HUES64 (cell line): ENCODE data around the gene MGAT5.

Source experiments
- H3K27ac ChIP-seq: 2 replicates; pipeline ENCODE4 v1.7.0; 2013; ENCODE audit warnings: low read depth, low read length, inconsistent platforms
- H3K27me3 ChIP-seq: 2 replicates; pipeline ENCODE4 v1.6.1; 2013; ENCODE audit warnings: mild to moderate bottlenecking, low read length; ENCODE audit not compliant: insufficient read depth
- H3K36me3 ChIP-seq: 2 replicates; pipeline ENCODE4 v1.6.1; 2013; ENCODE audit warnings: mild to moderate bottlenecking, low read length; ENCODE audit not compliant: insufficient read depth
- H3K4me1 ChIP-seq: 2 replicates; pipeline ENCODE4 v1.6.1; 2013; ENCODE audit warnings: mild to moderate bottlenecking, low read length, moderate library complexity; ENCODE audit not compliant: insufficient read depth
- H3K4me3 ChIP-seq: 2 replicates; pipeline ENCODE4 v1.5.1; 2013; ENCODE audit warnings: mild to moderate bottlenecking, low read length, moderate library complexity
- H3K9ac ChIP-seq: 2 replicates; pipeline ENCODE4 v1.6.1; 2013; ENCODE audit warnings: mild to moderate bottlenecking, low read depth, low read length
- H3K9me3 ChIP-seq: 2 replicates; pipeline ENCODE4 v1.6.1; 2013; ENCODE audit warnings: low read depth, low read length; ENCODE audit not compliant: insufficient read depth
- WGBS: fragments of 150-250, 120-280 bp; methylation state at CpG from one replicate; pipeline ENCODE4 v1.1.7; 2013; ENCODE audit warnings: missing lambda C conversion rate; 5-methylcytosine and 5-hydroxymethylcytosine counted together

The MGAT5 gene

DNA sequence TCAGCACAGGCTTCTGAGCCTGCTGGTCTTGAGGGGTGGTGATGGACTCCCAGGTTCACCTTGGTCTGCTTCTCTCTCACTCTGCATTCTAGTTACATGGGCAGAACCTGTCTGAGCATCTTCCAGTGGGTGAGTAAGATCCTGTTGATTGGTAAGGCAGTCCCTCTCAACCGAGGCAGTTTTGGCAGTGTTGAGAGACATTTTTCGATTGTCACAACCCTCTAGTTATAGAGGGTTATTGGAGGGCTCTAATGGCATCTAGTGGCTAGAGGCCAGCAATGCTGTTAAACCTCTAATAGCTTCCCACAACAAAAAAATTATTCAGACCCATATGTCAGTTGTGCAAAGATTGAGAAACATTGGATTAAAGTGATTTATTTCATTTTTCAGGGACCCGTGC lies 9.3 kb upstream of the MGAT5 start:
- H3K9me3 ChIP-seq, result no peaks in the 10 kb centered on the region
- H3K27me3 ChIP-seq, result no peaks in the 10 kb centered on the region
- no peaks in the 10 kb centered on the region for H3K36me3 ChIP-seq
- H3K4me3 ChIP-seq, result no peak overlapping the region
- WGBS, result 95% methylated on average over 3 of the region's 3 CpGs
- H3K9ac ChIP-seq, result no peak overlapping the region
- H3K4me1 ChIP-seq, result 0 out of 2 replicates have a peak, but pooled peaks cover 9% of the 10 kb centered on the region
- no peak overlapping the region for H3K27ac ChIP-seq

- 0 out of 2 replicates have a peak, but pooled peaks cover 10% of the 10 kb centered on the region for H3K4me1 ChIP-seq
Observed at GRCh38 chr2:134245340-134245984, 8.4 kb upstream of the MGAT5 start.

GRCh38 chr2:134246154-134246874 lies 7.6 kb upstream of the MGAT5 start:
- no peak overlapping the region for H3K27ac ChIP-seq
- H3K9me3 ChIP-seq, result no peaks in the 10 kb centered on the region
- H3K9ac ChIP-seq, result no peak overlapping the region
- H3K4me3 ChIP-seq, result no peak overlapping the region
- no peaks in the 10 kb centered on the region for H3K27me3 ChIP-seq
- 95% methylated on average over 6 of the region's 7 CpGs for WGBS
- no peaks in the 10 kb centered on the region; the same call in 1 of the 2 replicates for H3K36me3 ChIP-seq
- H3K4me1 ChIP-seq, result peaks cover 18% of the 10 kb centered on the region; the same call in 1 of the 2 replicates

More at GRCh38 chr2:134245340-134245984, 8.4 kb upstream of the MGAT5 start:
- Histone ChIP-seq H3K27me3 (no peaks in the 10 kb centered on the region), H3K27ac (no peak overlapping the region), H3K36me3 (no peaks in the 10 kb centered on the region; the same call in 1 of the 2 replicates), H3K9ac (no peak overlapping the region), H3K9me3 (no peaks in the 10 kb centered on the region), H3K4me3 (no peak overlapping the region)
- 45% methylated on average over 2 of the region's 2 CpGs for WGBS

DNA sequence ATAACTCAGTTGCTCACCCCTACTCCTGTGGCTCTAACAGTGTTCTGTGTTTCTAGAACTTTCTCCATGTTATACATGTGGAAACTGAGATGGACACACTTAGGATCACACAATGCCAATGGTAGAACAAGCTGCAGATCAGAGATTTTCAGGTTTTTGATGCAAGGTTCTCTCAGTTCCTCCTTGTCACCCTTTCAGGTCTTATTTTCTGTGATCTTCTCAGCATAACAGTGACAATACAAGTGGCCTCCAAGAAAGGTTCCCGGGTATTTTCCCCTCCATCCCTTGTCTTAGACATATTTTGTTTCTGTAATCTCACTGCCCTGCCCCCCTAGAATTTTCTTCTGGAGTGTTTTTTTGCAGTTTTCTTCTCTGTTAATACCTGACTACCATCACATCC lies 6.2 kb upstream of the MGAT5 start:
- Histone ChIP-seq H3K36me3 (no peaks in the 10 kb centered on the region; the same call in 1 of the 2 replicates), H3K4me1 (peaks cover 18% of the 10 kb centered on the region; the same call in 1 of the 2 replicates), H3K27me3 (no peaks in the 10 kb centered on the region), H3K9ac (no peak overlapping the region), H3K27ac (no peak overlapping the region), H3K4me3 (no peak overlapping the region), H3K9me3 (no peaks in the 10 kb centered on the region)
- 92% methylated on average over 1 of the region's 1 CpG for WGBS

- no peak overlapping the region for H3K27ac ChIP-seq
- no peaks in the 10 kb centered on the region for H3K9me3 ChIP-seq
- WGBS, result 92% methylated on average over 2 of the region's 2 CpGs
- peaks cover 18% of the 10 kb centered on the region; the same call in 1 of the 2 replicates for H3K4me1 ChIP-seq
- H3K36me3 ChIP-seq, result no peaks in the 10 kb centered on the region; the same call in 1 of the 2 replicates
- no peak overlapping the region for H3K4me3 ChIP-seq
- H3K27me3 ChIP-seq, result no peaks in the 10 kb centered on the region
- H3K9ac ChIP-seq, result no peak overlapping the region
Observed at GRCh38 chr2:134248913-134249312, 5.0 kb upstream of the MGAT5 start.

DNA sequence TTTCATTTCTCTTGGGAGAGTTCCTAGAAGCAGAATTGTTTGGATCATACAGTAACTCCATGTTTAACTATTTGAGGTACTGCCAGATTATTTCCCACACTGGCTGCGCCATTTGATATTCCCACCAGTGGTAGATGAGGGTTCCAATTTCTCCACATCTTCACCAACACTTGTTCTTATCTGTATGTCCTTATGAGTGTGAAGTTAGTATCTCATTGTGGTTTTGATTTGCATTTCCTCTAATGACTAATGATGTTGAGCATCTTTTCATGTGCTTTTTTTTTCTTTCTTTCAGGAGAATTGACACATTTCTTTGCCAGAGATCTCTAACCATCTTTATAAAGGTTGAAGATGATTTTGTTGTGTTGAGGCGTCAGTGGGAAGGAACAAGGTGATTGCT lies 4.1 kb upstream of the MGAT5 start:
- no peak overlapping the region for H3K9ac ChIP-seq
- H3K9me3 ChIP-seq, result no peaks in the 10 kb centered on the region
- no peak overlapping the region for H3K4me3 ChIP-seq
- no peak overlapping the region for H3K27ac ChIP-seq
- H3K27me3 ChIP-seq, result no peaks in the 10 kb centered on the region
- peaks cover 8% of the 10 kb centered on the region for H3K36me3 ChIP-seq
- 94% methylated on average over 2 of the region's 2 CpGs for WGBS
- H3K4me1 ChIP-seq, result peaks cover 18% of the 10 kb centered on the region; the same call in 1 of the 2 replicates

DNA sequence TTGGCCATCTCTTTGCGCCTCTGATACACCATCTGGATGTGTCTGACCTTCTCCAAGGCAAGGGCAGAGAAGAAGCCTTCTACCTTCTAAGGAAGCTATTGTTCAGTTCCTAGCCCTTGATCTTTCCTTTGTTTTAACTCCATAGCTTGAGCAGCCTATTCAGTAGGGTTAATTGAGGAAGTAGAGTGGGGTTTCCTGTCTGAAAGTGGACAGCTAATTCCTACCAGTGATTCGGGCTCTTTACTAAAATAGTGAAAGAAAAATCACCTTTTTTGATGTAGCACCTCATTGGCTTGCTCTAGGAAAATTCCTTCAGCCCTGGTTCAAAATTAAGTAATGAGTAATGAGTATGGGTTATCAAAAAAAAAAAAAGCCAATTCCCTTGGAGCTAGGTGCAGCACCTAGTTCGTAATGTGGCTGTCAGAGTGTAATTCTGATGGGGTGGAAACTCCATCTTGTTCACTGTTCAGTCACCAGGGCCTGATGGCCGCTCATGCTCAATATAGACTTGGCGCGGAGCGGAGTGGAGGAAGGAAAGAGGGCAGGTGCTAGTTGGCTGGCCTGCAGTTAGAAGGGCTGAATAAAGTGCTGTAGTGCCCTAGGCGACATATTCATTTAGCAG lies 2.9 kb upstream of the MGAT5 start:
- WGBS, result 93% methylated on average over 8 of the region's 8 CpGs
- Histone ChIP-seq H3K9ac (no peak overlapping the region), H3K9me3 (no peaks in the 10 kb centered on the region), H3K4me1 (peaks cover 15% of the 10 kb centered on the region; the same call in 1 of the 2 replicates), H3K36me3 (peaks cover 14% of the 10 kb centered on the region), H3K27ac (no peak overlapping the region), H3K27me3 (no peaks in the 10 kb centered on the region), H3K4me3 (no peak overlapping the region)

DNA sequence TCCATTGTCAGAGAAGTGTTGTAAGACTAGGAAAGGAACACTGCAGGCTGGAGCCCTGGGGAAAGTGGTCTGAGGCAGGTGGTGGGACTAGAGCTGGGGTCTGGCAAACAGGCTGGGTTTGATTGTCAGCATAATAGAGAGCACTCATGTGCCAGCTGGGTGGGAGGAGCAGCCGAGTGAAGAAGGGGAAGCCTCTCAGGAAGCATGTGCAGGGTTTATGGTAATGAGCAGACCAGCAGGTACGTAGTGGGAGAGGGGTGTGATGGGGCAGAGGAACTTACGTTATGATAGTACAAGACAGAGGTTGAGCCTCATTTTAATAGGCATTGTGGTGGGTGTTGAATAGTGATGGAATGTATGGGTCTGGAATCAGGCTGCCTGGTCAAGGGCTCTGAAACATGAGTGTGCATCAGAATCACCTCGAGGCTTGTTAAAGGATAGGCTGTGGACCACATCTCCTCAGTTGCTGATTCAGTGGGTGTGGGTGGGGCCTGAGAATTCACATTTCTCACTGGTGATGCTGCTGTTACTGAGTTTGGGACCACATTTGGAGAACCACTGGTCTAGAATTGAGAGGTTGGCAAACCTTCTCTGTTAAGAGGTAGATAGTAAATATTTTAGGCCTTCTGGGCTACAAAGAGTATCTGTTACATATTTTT lies 1.7 kb upstream of the MGAT5 start:
- Histone ChIP-seq H3K4me3 (no peak overlapping the region), H3K27me3 (no peaks in the 10 kb centered on the region), H3K9ac (no peak overlapping the region), H3K4me1 (peaks cover 9% of the 10 kb centered on the region; the same call in 1 of the 2 replicates), H3K9me3 (no peaks in the 10 kb centered on the region), H3K27ac (no peak overlapping the region), H3K36me3 (peaks cover 14% of the 10 kb centered on the region)
- 81% methylated on average over 4 of the region's 4 CpGs for WGBS

- Histone ChIP-seq H3K4me3 (no peak overlapping the region), H3K4me1 (peaks cover 9% of the 10 kb centered on the region; the same call in 1 of the 2 replicates), H3K36me3 (peaks cover 14% of the 10 kb centered on the region), H3K27ac (no peak overlapping the region), H3K9ac (no peak overlapping the region), H3K9me3 (no peaks in the 10 kb centered on the region), H3K27me3 (no peaks in the 10 kb centered on the region)
- 96% methylated on average over 4 of the region's 4 CpGs for WGBS
Observed at GRCh38 chr2:134253117-134253704, 661 bp upstream of the MGAT5 start.

DNA sequence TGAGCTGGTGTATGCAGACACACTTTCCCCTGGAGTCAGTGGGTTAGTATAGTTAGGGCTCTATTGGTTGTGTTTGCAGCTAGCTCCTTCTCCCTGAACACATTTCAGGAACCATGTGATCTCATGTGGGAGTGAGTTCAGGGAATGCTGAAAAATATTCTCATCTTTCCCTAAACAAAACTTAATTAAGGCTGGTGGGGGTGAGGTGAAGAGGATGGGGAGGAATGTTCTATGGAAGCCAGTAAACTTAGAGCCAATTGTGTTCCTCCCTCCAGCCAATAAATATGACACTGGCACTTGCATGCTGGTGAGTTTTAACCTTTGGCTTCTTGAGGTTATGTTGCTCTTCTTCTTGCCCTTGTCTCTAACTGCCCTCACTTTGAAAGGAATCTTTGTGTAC lies 952 bp downstream of the MGAT5 start:
- Histone ChIP-seq H3K4me1 (peaks cover 9% of the 10 kb centered on the region; the same call in 1 of the 2 replicates), H3K27me3 (no peaks in the 10 kb centered on the region), H3K9ac (no peak overlapping the region), H3K27ac (no peak overlapping the region), H3K36me3 (peaks cover 14% of the 10 kb centered on the region), H3K4me3 (no peak overlapping the region), H3K9me3 (no peaks in the 10 kb centered on the region)
